HepG2 (cell line): ENCODE results near the gene TNFSF15. TPM values are rescaled to one million over a fixed set of nuclear protein-coding genes. Genes with fewer than 3 reads are reported as not detected.

Source experiments
- ESRRA ChIP-seq: sonication (generic); formaldehyde crosslinking; IDR thresholded peaks from 2 replicates; pipeline ENCODE4 v1.5.1; 2020; ENCODE audit warnings: mild to moderate bottlenecking, low read depth, missing genetic modification reagents
- HCFC1 ChIP-seq: fragments of 150-350 bp; IDR thresholded peaks from 2 replicates; pipeline ENCODE4 v1.6.1; 2014; ENCODE audit warnings: low read depth, low read length
- MBD4 ChIP-seq: IDR thresholded peaks from 2 replicates; pipeline ENCODE4 v1.6.1; 2012; ENCODE audit warnings: low read length, inconsistent platforms, borderline replicate concordance
- MIER2 ChIP-seq: IDR thresholded peaks from 2 replicates; pipeline ENCODE4 v1.6.1; 2016; ENCODE audit warnings: missing biosample characterization, missing genetic modification reagents
- MYNN ChIP-seq: sonication (generic); formaldehyde crosslinking; IDR thresholded peaks from 2 replicates; pipeline ENCODE4 v1.4.0; 2020; ENCODE audit warnings: mild to moderate bottlenecking, low read depth, missing genetic modification reagents
- SNAPC2 ChIP-seq: sonication (generic); formaldehyde crosslinking; IDR thresholded peaks from 2 replicates; pipeline ENCODE4 v1.8.1; 2022; ENCODE audit warnings: mild to moderate bottlenecking, missing genetic modification reagents
- TBL1XR1 ChIP-seq: fragments of 150-350 bp; IDR thresholded peaks from 2 replicates; pipeline ENCODE4 v1.6.1; 2014; ENCODE audit warnings: borderline replicate concordance, low read length; ENCODE audit not compliant: partially characterized antibody
- ZMYM3 ChIP-seq: sonication (generic); formaldehyde crosslinking; IDR thresholded peaks from 2 replicates; pipeline ENCODE4 v1.5.1; 2020; ENCODE audit warnings: mild to moderate bottlenecking, missing genetic modification reagents
- ZNF570 ChIP-seq: sonication (generic); formaldehyde crosslinking; IDR thresholded peaks from 2 replicates; pipeline ENCODE4 v1.4.0; 2020; ENCODE audit warnings: mild to moderate bottlenecking, missing genetic modification reagents, borderline replicate concordance
- polyA plus RNA-seq, 8 experiments: library from polyadenylated mRNA; depleted of rRNA in 3 of 8; stranded (reverse) in 7 of 8; unstranded in 1 of 8; fragments of >200 nt; fragmentation: Illumina TruSeq in 4 of 8; extraction: Trizol in 4 of 8; gene quantifications; 2 replicates each; pipeline versions ENCODE4 v1.2.1 to v1.2.3, GENCODE V29; 2011 to 2016; ENCODE audit warnings: low read depth in 4 of 8, missing spikeins in 1 of 8, mixed read lengths in 1 of 8; ENCODE audit not compliant: insufficient read depth in 1 of 8
- total RNA-seq, 5 experiments: library from RNA; depleted of rRNA; stranded (reverse); fragments of >200 nt; fragmentation: Illumina TruSeq; extraction: Trizol; gene quantifications; 2 replicates each; pipeline ENCODE4 v1.2.3, GENCODE V29; 2016; ENCODE audit warnings: low read depth in 1 of 5
- TF ChIP-seq, protein P1 (sequence below): sonication (generic); formaldehyde crosslinking; IDR thresholded peaks from 2 replicates; pipeline ENCODE4 v1.4.0; 2020; ENCODE audit warnings: mild to moderate bottlenecking, missing genetic modification reagents, borderline replicate concordance
- TF ChIP-seq, protein P2 (sequence below): sonication (generic); formaldehyde crosslinking; IDR thresholded peaks from 2 replicates; pipeline ENCODE4 v1.4.0; 2020; ENCODE audit warnings: missing genetic modification reagents, borderline replicate concordance
- TF ChIP-seq, protein P3 (sequence below): sonication (generic); formaldehyde crosslinking; IDR thresholded peaks from 2 replicates; pipeline ENCODE4 v1.5.1; 2020; ENCODE audit warnings: missing genetic modification reagents, mild to moderate bottlenecking, borderline replicate concordance

The TNFSF15 gene
- total and polyA plus RNA-seq, 2 of the 13 experiments (the other 11 are each of a cell fraction or from before 2014, with no cell fraction given) = 0.02 to 0.03 TPM

DNA sequence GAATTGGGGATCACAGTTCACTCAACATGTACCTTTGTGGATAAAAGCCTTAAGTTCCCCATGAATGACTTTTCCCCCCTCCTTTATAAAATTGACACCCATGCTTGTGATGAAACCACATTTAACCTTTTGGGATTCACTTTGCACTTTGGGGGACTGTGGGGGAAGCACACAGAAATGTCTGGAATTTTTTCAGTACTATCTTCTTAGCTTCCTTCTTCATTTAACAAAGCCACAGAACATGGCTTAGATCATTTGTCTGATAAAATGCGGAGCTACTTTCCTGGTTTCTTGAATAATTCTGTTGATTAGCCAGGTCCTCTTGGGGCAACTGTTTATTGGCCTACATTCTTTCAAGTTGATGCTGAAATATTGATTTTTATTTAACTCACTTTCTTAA is 29.9 kb downstream of the TNFSF15 start (continued):
- TF ChIP-seq, protein P1, sequence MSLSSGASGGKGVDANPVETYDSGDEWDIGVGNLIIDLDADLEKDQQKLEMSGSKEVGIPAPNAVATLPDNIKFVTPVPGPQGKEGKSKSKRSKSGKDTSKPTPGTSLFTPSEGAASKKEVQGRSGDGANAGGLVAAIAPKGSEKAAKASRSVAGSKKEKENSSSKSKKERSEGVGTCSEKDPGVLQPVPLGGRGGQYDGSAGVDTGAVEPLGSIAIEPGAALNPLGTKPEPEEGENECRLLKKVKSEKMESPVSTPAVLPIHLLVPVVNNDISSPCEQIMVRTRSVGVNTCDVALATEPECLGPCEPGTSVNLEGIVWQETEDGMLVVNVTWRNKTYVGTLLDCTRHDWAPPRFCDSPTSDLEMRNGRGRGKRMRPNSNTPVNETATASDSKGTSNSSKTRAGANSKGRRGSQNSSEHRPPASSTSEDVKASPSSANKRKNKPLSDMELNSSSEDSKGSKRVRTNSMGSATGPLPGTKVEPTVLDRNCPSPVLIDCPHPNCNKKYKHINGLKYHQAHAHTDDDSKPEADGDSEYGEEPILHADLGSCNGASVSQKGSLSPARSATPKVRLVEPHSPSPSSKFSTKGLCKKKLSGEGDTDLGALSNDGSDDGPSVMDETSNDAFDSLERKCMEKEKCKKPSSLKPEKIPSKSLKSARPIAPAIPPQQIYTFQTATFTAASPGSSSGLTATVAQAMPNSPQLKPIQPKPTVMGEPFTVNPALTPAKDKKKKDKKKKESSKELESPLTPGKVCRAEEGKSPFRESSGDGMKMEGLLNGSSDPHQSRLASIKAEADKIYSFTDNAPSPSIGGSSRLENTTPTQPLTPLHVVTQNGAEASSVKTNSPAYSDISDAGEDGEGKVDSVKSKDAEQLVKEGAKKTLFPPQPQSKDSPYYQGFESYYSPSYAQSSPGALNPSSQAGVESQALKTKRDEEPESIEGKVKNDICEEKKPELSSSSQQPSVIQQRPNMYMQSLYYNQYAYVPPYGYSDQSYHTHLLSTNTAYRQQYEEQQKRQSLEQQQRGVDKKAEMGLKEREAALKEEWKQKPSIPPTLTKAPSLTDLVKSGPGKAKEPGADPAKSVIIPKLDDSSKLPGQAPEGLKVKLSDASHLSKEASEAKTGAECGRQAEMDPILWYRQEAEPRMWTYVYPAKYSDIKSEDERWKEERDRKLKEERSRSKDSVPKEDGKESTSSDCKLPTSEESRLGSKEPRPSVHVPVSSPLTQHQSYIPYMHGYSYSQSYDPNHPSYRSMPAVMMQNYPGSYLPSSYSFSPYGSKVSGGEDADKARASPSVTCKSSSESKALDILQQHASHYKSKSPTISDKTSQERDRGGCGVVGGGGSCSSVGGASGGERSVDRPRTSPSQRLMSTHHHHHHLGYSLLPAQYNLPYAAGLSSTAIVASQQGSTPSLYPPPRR (CRISPR knock-in tag) = no peak
- TF ChIP-seq MIER2 (CRISPR knock-in tag) (no peak), TBL1XR1 (no peak), ZNF570 (CRISPR knock-in tag) (no peak), MYNN (CRISPR knock-in tag) (no peak), HCFC1 (no peak), MBD4 (no peak), ZMYM3 (CRISPR knock-in tag) (no peak), SNAPC2 (CRISPR knock-in tag) (no peak), ESRRA (CRISPR knock-in tag) (no peak)
- TF ChIP-seq, protein P2, sequence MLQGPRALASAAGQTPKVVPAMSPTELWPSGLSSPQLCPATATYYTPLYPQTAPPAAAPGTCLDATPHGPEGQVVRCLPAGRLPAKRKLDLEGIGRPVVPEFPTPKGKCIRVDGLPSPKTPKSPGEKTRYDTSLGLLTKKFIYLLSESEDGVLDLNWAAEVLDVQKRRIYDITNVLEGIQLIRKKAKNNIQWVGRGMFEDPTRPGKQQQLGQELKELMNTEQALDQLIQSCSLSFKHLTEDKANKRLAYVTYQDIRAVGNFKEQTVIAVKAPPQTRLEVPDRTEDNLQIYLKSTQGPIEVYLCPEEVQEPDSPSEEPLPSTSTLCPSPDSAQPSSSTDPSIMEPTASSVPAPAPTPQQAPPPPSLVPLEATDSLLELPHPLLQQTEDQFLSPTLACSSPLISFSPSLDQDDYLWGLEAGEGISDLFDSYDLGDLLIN = no peak
- TF ChIP-seq, protein P3, sequence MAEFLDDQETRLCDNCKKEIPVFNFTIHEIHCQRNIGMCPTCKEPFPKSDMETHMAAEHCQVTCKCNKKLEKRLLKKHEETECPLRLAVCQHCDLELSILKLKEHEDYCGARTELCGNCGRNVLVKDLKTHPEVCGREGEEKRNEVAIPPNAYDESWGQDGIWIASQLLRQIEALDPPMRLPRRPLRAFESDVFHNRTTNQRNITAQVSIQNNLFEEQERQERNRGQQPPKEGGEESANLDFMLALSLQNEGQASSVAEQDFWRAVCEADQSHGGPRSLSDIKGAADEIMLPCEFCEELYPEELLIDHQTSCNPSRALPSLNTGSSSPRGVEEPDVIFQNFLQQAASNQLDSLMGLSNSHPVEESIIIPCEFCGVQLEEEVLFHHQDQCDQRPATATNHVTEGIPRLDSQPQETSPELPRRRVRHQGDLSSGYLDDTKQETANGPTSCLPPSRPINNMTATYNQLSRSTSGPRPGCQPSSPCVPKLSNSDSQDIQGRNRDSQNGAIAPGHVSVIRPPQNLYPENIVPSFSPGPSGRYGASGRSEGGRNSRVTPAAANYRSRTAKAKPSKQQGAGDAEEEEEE (CRISPR knock-in tag) = no peak
